GM12878 (cell line): ENCODE results near the gene ACSF3. TPM values are rescaled to one million over a fixed set of nuclear protein-coding genes. Genes with fewer than 3 reads are reported as not detected.

Experiments used
- ATAC-seq: fragments of 200-7000 bp; cut with Tn5 transposase; 3 replicates; pipeline ENCODE4 v1.9.1; 2020; ENCODE audit warnings: mild to moderate bottlenecking, moderate library complexity
- BruUV-seq: library from RNA; stranded (reverse); fragments of 400-500 nt; replicated peaks from 2 replicates; lab custom pipeline; 2021; lab: Mats Ljungman, UMichigan
- CTCF ChIA-PET: fragments of 300-600 bp; sonication (Branson Sonifier 250); formaldehyde crosslinking; extraction: SDS; loops from one replicate; lab custom pipeline; 2021; ENCODE audit warnings: inconsistent platforms; lab: Yijun Ruan, JAX
- POLR2A ChIA-PET: fragments of 350-600 bp; formaldehyde crosslinking; extraction: SDS; loops from one replicate; lab custom pipeline; 2021; ENCODE audit warnings: inconsistent platforms; lab: Charles Lee
- RAD21 ChIA-PET: fragments of 300-600 bp; sonication (Branson Sonifier 250); formaldehyde crosslinking; loops from one replicate; lab custom pipeline; 2023; ENCODE audit warnings: antibody characterized with exemption; ENCODE audit not compliant: unreplicated experiment; lab: Charles Lee
- SMC1A ChIA-PET: fragments of 300-600 bp; sonication (Branson Sonifier 250); formaldehyde crosslinking; loops from one replicate; lab custom pipeline; 2023; ENCODE audit not compliant: unreplicated experiment, uncharacterized antibody; lab: Charles Lee
- DNase-seq: peaks from one replicate; pipeline ENCODE4 v3.0.0-alpha.2; 2011; ENCODE audit warnings: low read depth, low spot score
- FAIRE-seq: peaks from 3 replicates; lab custom pipeline; 2011; peaks lifted over from hg19 to GRCh38; lab: Jason Lieb, UNC
- H2AFZ ChIP-seq: 2 replicates; pipeline ENCODE4 v1.6.0; 2011; ENCODE audit warnings: low read depth, low read length, control low read depth; ENCODE audit not compliant: control insufficient read depth
- H3K27ac ChIP-seq: 2 replicates; pipeline ENCODE4 v1.5.1; 2011; ENCODE audit warnings: control low read depth; ENCODE audit not compliant: control insufficient read depth, insufficient read depth
- H3K27me3 ChIP-seq, 2 experiments: replicated peaks in 1 of 2; 2 replicates each; pipeline versions ENCODE4 v1.6.0 to v1.6.1; 2011; ENCODE audit warnings: low read length in 1 of 2; ENCODE audit not compliant: control insufficient read depth in 2 of 2, insufficient read depth in 2 of 2
- H3K36me3 ChIP-seq, 2 experiments: 2 replicates each; pipeline ENCODE4 v1.5.1; 2011; ENCODE audit warnings: low read length in 1 of 2; ENCODE audit not compliant: control insufficient read depth in 2 of 2, insufficient read depth in 2 of 2
- H3K4me1 ChIP-seq: 2 replicates; pipeline ENCODE4 v1.6.1; 2011; ENCODE audit warnings: mild to moderate bottlenecking, low read length, moderate library complexity, mixed read lengths; ENCODE audit not compliant: control insufficient read depth, insufficient read depth
- H3K4me2 ChIP-seq: 2 replicates; pipeline ENCODE4 v1.6.0; 2011; ENCODE audit warnings: control low read depth; ENCODE audit not compliant: control insufficient read depth, insufficient read depth
- H3K4me3 ChIP-seq: fragments of 200-600 bp; sonication (generic); 2 replicates; pipeline ENCODE4 v1.5.1; 2016
- H3K79me2 ChIP-seq: 2 replicates; pipeline ENCODE4 v1.6.0; 2011; ENCODE audit warnings: low read length; ENCODE audit not compliant: control insufficient read depth, insufficient read depth
- H3K9ac ChIP-seq: 2 replicates; pipeline ENCODE4 v1.8.0; 2011; ENCODE audit warnings: low read length, control low read depth, mixed read lengths; ENCODE audit not compliant: control insufficient read depth, insufficient read depth
- H3K9me3 ChIP-seq: replicated peaks from 3 replicates; pipeline ENCODE4 v1.5.1; 2011; ENCODE audit warnings: mild to moderate bottlenecking, low read length; ENCODE audit not compliant: control insufficient read depth, insufficient read depth
- H4K20me1 ChIP-seq: 2 replicates; pipeline ENCODE4 v1.6.0; 2011; ENCODE audit not compliant: control insufficient read depth, insufficient read depth
- ASH2L ChIP-seq: fragments of 300-600, 200-600 bp; sonication (generic); IDR thresholded peaks from 2 replicates; pipeline ENCODE4 v1.6.1; 2017; ENCODE audit warnings: low read depth, mild to moderate bottlenecking, borderline replicate concordance
- MXI1 ChIP-seq: fragments of 150-350 bp; IDR thresholded peaks from 2 replicates; pipeline ENCODE4 v1.6.1; 2011; ENCODE audit warnings: low read depth, mild to moderate bottlenecking, inconsistent platforms, low read length, improper control_type of control experiment
- NR2F1 ChIP-seq: fragments of 450-650 bp; conservative IDR thresholded peaks from 2 replicates; pipeline ENCODE4 v1.6.1; 2017; ENCODE audit warnings: mild to moderate bottlenecking
- RB1 ChIP-seq: fragments of 450-650 bp; formaldehyde crosslinking; IDR thresholded peaks from 2 replicates; pipeline ENCODE4 v1.6.1; 2017; ENCODE audit warnings: mild to moderate bottlenecking, borderline replicate concordance
- WGBS: methylation state at CpG from one replicate; pipeline ENCODE4 v1.1.6; 2016; ENCODE audit warnings: low lambda C conversion rate; ENCODE audit not compliant: insufficient replicate concordance, insufficient coverage; ENCODE audit errors: missing lambda C conversion rate; 5-methylcytosine and 5-hydroxymethylcytosine counted together
- in situ Hi-C: fragments of 300-500 bp; cut with MboI; formaldehyde crosslinking; loops from 9 replicates; pipeline ENCODE4 v1.14.3; 2018; ENCODE audit warnings: mixed read lengths
- intact Hi-C: fragments of 100-400 bp; cut with micrococcal nuclease; formaldehyde crosslinking; loops from one replicate; pipeline ENCODE4 v1.14.2; 2022; ENCODE audit not compliant: unreplicated experiment
- polyA plus RNA-seq, 11 experiments: library from polyadenylated mRNA; depleted of rRNA in 4 of 11; unstranded in 6 of 11; stranded (reverse) in 5 of 11; fragments of >200 nt; fragmentation: Nextera tagmentation in 4 of 11; fragmentation: Illumina TruSeq in 1 of 11; extraction: Ambion mirVana in 4 of 11; extraction: Trizol in 1 of 11; gene quantifications; 1 replicate in 1 of 11; 2 replicates in 10 of 11; pipeline versions ENCODE4 v1.2.1 to v1.2.3, GENCODE V29; 2011 to 2016; ENCODE audit warnings: inconsistent platforms in 2 of 11, missing spikeins in 2 of 11, low read depth in 1 of 11
- total RNA-seq, 4 experiments: library from RNA; depleted of rRNA in 3 of 4; stranded (reverse); fragments of >200 nt in 3 of 4; fragmentation: Illumina TruSeq in 1 of 4; extraction: Trizol in 1 of 4; gene quantifications; 2 replicates each; pipeline versions ENCODE4 v1.2.1 to v1.2.3, GENCODE V29; 2013 to 2021
- TF ChIP-seq, protein P1 (sequence below), 3 experiments: IDR thresholded peaks in 2 of 3; conservative IDR thresholded peaks in 1 of 3; 2 replicates each; pipeline ENCODE4 v1.5.1; 2011; ENCODE audit warnings: low read depth in 3 of 3, low read length in 3 of 3, mild to moderate bottlenecking in 3 of 3, control low read depth in 2 of 3, moderate library complexity in 2 of 3, inconsistent platforms in 1 of 3, mixed read lengths in 1 of 3; ENCODE audit not compliant: control insufficient read depth in 2 of 3, insufficient read depth in 1 of 3; ENCODE audit errors: extremely low read depth in 1 of 3
- TF ChIP-seq, protein P2 (sequence below): fragments of 450-650 bp; IDR thresholded peaks from 2 replicates; pipeline ENCODE4 v1.6.1; 2017; ENCODE audit warnings: antibody characterized with exemption, mild to moderate bottlenecking, moderate library complexity

Gene ACSF3
- total and polyA plus RNA-seq, 10 of the 15 experiments (the other 5 are each of a cell fraction or from before 2014, with no cell fraction given): 1.0 to 44.4 (median 25.8) TPM

- Histone ChIP-seq H3K4me1 (peaks cover 5% of the 10 kb centered on the region; the same call in 1 of the 2 replicates), H3K4me3 (no peak overlapping the region), H3K27me3 (no peaks in the 10 kb centered on the region; a peak in 2 of 4 replicates), H3K4me2 (no peak overlapping the region), H3K27ac (no peak overlapping the region), H3K36me3 (no peaks in the 10 kb centered on the region), H4K20me1 (no peaks in the 10 kb centered on the region), H3K79me2 (no peaks in the 10 kb centered on the region), H3K9me3 (no peaks in the 10 kb centered on the region; the same call in 2 of the 3 replicates), H2AFZ (no peak overlapping the region), H3K9ac (no peak overlapping the region)
- no TSS peak for BruUV-seq
- ATAC-seq: no peak
- in situ Hi-C loops (no loop called here), intact Hi-C loops (no loop called here)
- SMC1A ChIA-PET: no interaction called here
- WGBS: 72% methylated on average over 9 of the region's 9 CpGs
- FAIRE-seq: no peak
- CTCF ChIA-PET: interaction anchor here (1.2 to 1.9 kb wide), 2 partner anchors 351 to 426 kb away, joined by 3 to 4 read pairs; no protein-coding TSS in a partner anchor
- no peak for TF ChIP-seq NR2F1
- TF ChIP-seq ASH2L: no peak
- TF ChIP-seq RB1: no peak
- no peak for TF ChIP-seq MXI1
- TF ChIP-seq, protein P1, sequence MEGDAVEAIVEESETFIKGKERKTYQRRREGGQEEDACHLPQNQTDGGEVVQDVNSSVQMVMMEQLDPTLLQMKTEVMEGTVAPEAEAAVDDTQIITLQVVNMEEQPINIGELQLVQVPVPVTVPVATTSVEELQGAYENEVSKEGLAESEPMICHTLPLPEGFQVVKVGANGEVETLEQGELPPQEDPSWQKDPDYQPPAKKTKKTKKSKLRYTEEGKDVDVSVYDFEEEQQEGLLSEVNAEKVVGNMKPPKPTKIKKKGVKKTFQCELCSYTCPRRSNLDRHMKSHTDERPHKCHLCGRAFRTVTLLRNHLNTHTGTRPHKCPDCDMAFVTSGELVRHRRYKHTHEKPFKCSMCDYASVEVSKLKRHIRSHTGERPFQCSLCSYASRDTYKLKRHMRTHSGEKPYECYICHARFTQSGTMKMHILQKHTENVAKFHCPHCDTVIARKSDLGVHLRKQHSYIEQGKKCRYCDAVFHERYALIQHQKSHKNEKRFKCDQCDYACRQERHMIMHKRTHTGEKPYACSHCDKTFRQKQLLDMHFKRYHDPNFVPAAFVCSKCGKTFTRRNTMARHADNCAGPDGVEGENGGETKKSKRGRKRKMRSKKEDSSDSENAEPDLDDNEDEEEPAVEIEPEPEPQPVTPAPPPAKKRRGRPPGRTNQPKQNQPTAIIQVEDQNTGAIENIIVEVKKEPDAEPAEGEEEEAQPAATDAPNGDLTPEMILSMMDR (IDR thresholded peaks at IDR 0.05 in 2 of 3, conservative IDR thresholded peaks at IDR 0.05 in 1 of 3; ENCODE audit: control insufficient read depth in 2 of 3, extremely low read depth in 1 of 3, insufficient read depth in 1 of 3, low read depth in 3 of 3, low read length in 3 of 3): no peak
- TF ChIP-seq, protein P2, sequence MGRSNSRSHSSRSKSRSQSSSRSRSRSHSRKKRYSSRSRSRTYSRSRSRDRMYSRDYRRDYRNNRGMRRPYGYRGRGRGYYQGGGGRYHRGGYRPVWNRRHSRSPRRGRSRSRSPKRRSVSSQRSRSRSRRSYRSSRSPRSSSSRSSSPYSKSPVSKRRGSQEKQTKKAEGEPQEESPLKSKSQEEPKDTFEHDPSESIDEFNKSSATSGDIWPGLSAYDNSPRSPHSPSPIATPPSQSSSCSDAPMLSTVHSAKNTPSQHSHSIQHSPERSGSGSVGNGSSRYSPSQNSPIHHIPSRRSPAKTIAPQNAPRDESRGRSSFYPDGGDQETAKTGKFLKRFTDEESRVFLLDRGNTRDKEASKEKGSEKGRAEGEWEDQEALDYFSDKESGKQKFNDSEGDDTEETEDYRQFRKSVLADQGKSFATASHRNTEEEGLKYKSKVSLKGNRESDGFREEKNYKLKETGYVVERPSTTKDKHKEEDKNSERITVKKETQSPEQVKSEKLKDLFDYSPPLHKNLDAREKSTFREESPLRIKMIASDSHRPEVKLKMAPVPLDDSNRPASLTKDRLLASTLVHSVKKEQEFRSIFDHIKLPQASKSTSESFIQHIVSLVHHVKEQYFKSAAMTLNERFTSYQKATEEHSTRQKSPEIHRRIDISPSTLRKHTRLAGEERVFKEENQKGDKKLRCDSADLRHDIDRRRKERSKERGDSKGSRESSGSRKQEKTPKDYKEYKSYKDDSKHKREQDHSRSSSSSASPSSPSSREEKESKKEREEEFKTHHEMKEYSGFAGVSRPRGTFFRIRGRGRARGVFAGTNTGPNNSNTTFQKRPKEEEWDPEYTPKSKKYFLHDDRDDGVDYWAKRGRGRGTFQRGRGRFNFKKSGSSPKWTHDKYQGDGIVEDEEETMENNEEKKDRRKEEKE: no peak
- no peak for DNase-seq
- RAD21 ChIA-PET: interaction anchor here (0.7 kb wide), 1 partner anchor 349 kb away, joined by 3 read pairs; no protein-coding TSS in a partner anchor
- POLR2A ChIA-PET: no interaction called here
These were observed 69.6 kb downstream of the ACSF3 start for GRCh38 chr16:89163297-89163696.
